A549 (cell line): Measurements from ENCODE around the gene FABP2. TPM values are rescaled to one million over a fixed set of nuclear protein-coding genes. Genes with fewer than 3 reads are reported as not detected.
"Not testable (repeated sequence)": the region's sequence is repeated elsewhere in the genome, so short reads cannot be mapped to it uniquely, and the experiment has no call there.

Experiments
- ATAC-seq, 2 experiments: fragments of 200-7000 bp in 1 of 2; fragments of >200 bp in 1 of 2; cut with Nextera tagmentation in 1 of 2; cut with Tn5 transposase in 1 of 2; 3 replicates each; pipeline versions ENCODE4 v1.8.0 to v1.9.1; 2018 to 2020; ENCODE audit warnings: mild to moderate bottlenecking in 1 of 2, moderate library complexity in 1 of 2
- CTCF ChIA-PET: fragments of 300-600 bp; sonication (Branson Sonifier 250); formaldehyde crosslinking; extraction: SDS; loops from one replicate; lab custom pipeline; 2021; ENCODE audit warnings: antibody characterized with exemption, inconsistent platforms; lab: Yijun Ruan, JAX
- POLR2A ChIA-PET: fragments of 350-600 bp; formaldehyde crosslinking; extraction: SDS; loops from one replicate; lab custom pipeline; 2021; ENCODE audit warnings: antibody characterized with exemption, inconsistent platforms; lab: Yijun Ruan, JAX
- DNase-seq, 2 experiments: peaks; one replicate each; pipeline versions ENCODE4 v3.0.0 to v3.0.0-alpha.2; 2011 to 2016; ENCODE audit warnings: low read depth in 1 of 2, low spot score in 1 of 2
- FAIRE-seq: peaks from 2 replicates; lab custom pipeline; 2011; peaks lifted over from hg19 to GRCh38; lab: Jason Lieb, UNC
- H3K27ac ChIP-seq, 2 experiments: fragments of >200 bp; sonication (Bioruptor Twin); formaldehyde crosslinking; 3 replicates each; pipeline ENCODE4 v1.5.1; 2016 to 2017
- H3K4me1 ChIP-seq: fragments of >200 bp; sonication (Bioruptor Twin); formaldehyde crosslinking; 3 replicates; pipeline ENCODE4 v1.6.1; 2016
- H3K4me2 ChIP-seq: fragments of >200 bp; sonication (Bioruptor Twin); formaldehyde crosslinking; 3 replicates; pipeline ENCODE4 v1.6.1; 2016
- H3K4me3 ChIP-seq: fragments of >200 bp; sonication (Bioruptor Twin); formaldehyde crosslinking; 3 replicates; pipeline ENCODE4 v1.5.1; 2016
- H3K9me3 ChIP-seq: fragments of >200 bp; sonication (Bioruptor Twin); formaldehyde crosslinking; 3 replicates; pipeline ENCODE4 v1.6.1; 2016
- BHLHE40 ChIP-seq: IDR thresholded peaks from 2 replicates; pipeline ENCODE4 v1.6.1; 2012; ENCODE audit warnings: low read depth, low read length, inconsistent platforms
- CBX8 ChIP-seq: fragments of 200-600 bp; sonication (generic); IDR thresholded peaks from 2 replicates; pipeline ENCODE4 v1.6.1; 2016
- EHMT2 ChIP-seq: fragments of 200-600 bp; sonication (generic); IDR thresholded peaks from 2 replicates; pipeline ENCODE4 v1.6.1; 2016; ENCODE audit warnings: antibody characterized with exemption, low read depth, mild to moderate bottlenecking, moderate library complexity
- HEYL ChIP-seq: fragments of 250-450 bp; sonication (Bioruptor Pico); IDR thresholded peaks from 2 replicates; pipeline ENCODE4 v1.8.0; 2021; ENCODE audit warnings: mild to moderate bottlenecking, moderate library complexity
- HOXB5 ChIP-seq: fragments of 250-450 bp; sonication (Bioruptor Pico); IDR thresholded peaks from 2 replicates; pipeline ENCODE4 v1.5.0; 2020; ENCODE audit warnings: mild to moderate bottlenecking, moderate library complexity
- JUN ChIP-seq, 2 experiments: fragments of >200 bp; sonication (Bioruptor Twin); formaldehyde crosslinking; IDR thresholded peaks; 2 replicates in 1 of 2; 3 replicates in 1 of 2; pipeline ENCODE4 v1.6.1; 2016 to 2017
- JUNB ChIP-seq: fragments of >200 bp; sonication (Bioruptor Twin); formaldehyde crosslinking; IDR thresholded peaks from 2 replicates; pipeline ENCODE4 v1.6.1; 2016
- MAFK ChIP-seq: fragments of 450-650 bp; IDR thresholded peaks from 2 replicates; pipeline ENCODE4 v1.6.1; 2014; ENCODE audit not compliant: partially characterized antibody
- RARB ChIP-seq: fragments of 250-450 bp; sonication (Bioruptor Pico); IDR thresholded peaks from 2 replicates; pipeline ENCODE4 v1.8.0; 2021; ENCODE audit warnings: mild to moderate bottlenecking, moderate library complexity
- SMC3 ChIP-seq: fragments of >200 bp; sonication (Bioruptor Twin); formaldehyde crosslinking; IDR thresholded peaks from 3 replicates; pipeline ENCODE4 v1.6.1; 2018; ENCODE audit warnings: inconsistent platforms
- TP53 ChIP-seq: fragments of 250-450 bp; sonication (Bioruptor Pico); IDR thresholded peaks from 2 replicates; pipeline ENCODE4 v1.5.0; 2021; ENCODE audit warnings: mild to moderate bottlenecking, moderate library complexity
- WGBS: methylation state at CpG from one replicate; pipeline ENCODE4 v1.1.6; 2017; ENCODE audit errors: missing lambda C conversion rate; 5-methylcytosine and 5-hydroxymethylcytosine counted together
- polyA plus RNA-seq, 4 experiments: library from polyadenylated mRNA; depleted of rRNA in 3 of 4; stranded (reverse); fragments of >200 nt; fragmentation: RNase III in 1 of 4; extraction: RNeasy Plus Mini Kit Qiagen cat#74134 plus additional on column Dnase treatment in 1 of 4; gene quantifications; 2 replicates in 3 of 4; 3 replicates in 1 of 4; pipeline ENCODE4 v1.2.3, GENCODE V29; 2011 to 2017
- TF ChIP-seq, protein P1 (sequence below): IDR thresholded peaks from 2 replicates; pipeline ENCODE4 v1.6.1; 2012; ENCODE audit warnings: low read depth, borderline replicate concordance
- TF ChIP-seq, protein P2 (sequence below): fragments of 250-450 bp; sonication (Bioruptor Pico); IDR thresholded peaks from 2 replicates; pipeline ENCODE4 v1.5.0; 2021; ENCODE audit warnings: mild to moderate bottlenecking, moderate library complexity, borderline replicate concordance

Gene FABP2
- polyA plus RNA-seq, 2 of the 4 experiments (the other 2 are of a cell fraction): not detected

DNA sequence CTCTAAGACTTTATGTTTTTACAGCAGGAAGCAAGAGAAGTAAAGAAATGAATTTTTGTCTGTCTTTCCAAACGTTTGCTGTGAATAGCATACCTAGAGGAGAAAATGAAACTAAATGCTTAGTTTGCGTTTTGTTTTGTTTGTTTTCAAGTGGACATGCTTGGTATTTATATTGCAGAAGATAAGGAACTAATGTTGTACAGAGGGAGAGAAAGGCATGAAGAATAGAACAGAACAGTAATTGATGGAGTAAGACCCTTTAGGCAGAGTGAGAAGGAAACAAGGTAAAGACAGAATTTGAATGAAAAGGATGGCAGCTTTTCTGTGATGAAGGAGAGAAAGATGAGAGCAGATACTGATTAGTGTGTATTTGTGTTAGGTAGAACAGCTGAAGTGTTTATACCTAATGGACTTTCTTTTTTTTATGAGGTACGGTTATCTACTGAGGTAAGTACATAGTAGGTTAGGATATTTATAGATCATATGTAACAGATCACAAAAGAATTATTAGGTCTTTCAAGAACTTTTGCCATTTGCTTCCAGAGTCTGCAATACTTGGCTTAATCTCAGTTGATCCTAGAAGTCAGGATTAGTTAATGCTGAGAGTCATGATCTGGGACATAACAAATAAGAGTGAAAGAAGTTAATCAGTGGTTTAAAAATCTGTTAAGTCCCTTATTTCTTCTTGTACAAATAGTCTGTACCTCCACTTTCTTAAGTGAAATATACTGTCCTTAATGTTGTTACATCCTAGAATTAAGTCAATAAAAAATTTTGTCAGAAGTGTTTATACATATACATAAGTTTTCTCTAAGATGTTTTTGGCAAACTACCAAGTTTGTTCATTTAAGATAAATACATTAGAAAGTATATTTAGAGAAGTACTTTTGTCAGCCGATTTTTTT is 36.8 kb downstream of the FABP2 start:
- ATAC-seq (peak; percentile 47 to 67; a peak in 4 of 6 replicates), DNase-seq (peak in 1 of 2 experiments; percentile 11), FAIRE-seq (no peak)
- peak overlapping the region; percentile 10; the same call in 2 of the 3 replicates for H3K4me3 ChIP-seq
- POLR2A ChIA-PET: no interaction called here
- no peaks in the 10 kb centered on the region for H3K9me3 ChIP-seq
- CTCF ChIA-PET: no interaction called here
- peak overlapping the region; percentile 68 for H3K4me2 ChIP-seq
- peak overlapping the region; percentile 31 to 49; a peak in 4 of 6 replicates for H3K27ac ChIP-seq
- no peak for TF ChIP-seq JUNB
- TF ChIP-seq RARB (CRISPR knock-in tag): no peak
- TF ChIP-seq HOXB5 (CRISPR knock-in tag): no peak
- no peak for TF ChIP-seq TP53 (CRISPR knock-in tag)
- no peak for TF ChIP-seq JUN (IDR thresholded peaks at IDR 0.05)
- TF ChIP-seq EHMT2: no peak
- TF ChIP-seq BHLHE40: no peak
- peak; percentile 91 for TF ChIP-seq MAFK
- H3K4me1 ChIP-seq: peaks cover 33% of the 10 kb centered on the region; the same call in 2 of the 3 replicates
- WGBS: 1% methylated on average over 4 of the region's 4 CpGs

DNA sequence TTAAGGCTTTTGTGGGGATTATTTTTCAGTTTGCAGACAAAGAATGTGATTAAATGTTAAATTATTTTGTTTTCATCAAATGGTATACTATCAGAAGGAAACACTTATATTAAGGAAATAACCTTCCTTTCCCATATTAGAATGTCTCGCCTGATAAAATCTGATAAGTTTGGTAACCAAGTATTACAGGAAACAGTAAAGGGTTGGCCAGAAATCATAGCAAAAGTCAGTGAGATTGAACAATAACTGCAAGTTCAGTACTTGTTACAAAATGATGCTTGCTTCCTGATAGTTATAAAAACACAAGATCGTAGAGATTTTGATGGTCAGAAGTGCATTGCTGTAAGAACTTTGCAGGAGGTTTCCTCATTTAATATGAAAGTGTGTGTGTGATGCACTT is 40.5 kb downstream of the FABP2 start:
- Histone ChIP-seq H3K4me3 (no peak overlapping the region), H3K27ac (no peak overlapping the region), H3K4me1 (peaks cover 30% of the 10 kb centered on the region; the same call in 2 of the 3 replicates), H3K4me2 (no peak overlapping the region)
- ChIA-PET POLR2A (no interaction called here), CTCF (no interaction called here)
- DNase-seq (no peak), ATAC-seq (no peak), FAIRE-seq (no peak)
- 81% methylated on average over 2 of the region's 2 CpGs for WGBS
- TF ChIP-seq TP53 (CRISPR knock-in tag): no peak
- TF ChIP-seq, protein P1, sequence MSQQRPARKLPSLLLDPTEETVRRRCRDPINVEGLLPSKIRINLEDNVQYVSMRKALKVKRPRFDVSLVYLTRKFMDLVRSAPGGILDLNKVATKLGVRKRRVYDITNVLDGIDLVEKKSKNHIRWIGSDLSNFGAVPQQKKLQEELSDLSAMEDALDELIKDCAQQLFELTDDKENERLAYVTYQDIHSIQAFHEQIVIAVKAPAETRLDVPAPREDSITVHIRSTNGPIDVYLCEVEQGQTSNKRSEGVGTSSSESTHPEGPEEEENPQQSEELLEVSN: no peak
- TF ChIP-seq HOXB5 (CRISPR knock-in tag): no peak
- no peak for TF ChIP-seq HEYL (CRISPR knock-in tag)
- TF ChIP-seq, protein P2, sequence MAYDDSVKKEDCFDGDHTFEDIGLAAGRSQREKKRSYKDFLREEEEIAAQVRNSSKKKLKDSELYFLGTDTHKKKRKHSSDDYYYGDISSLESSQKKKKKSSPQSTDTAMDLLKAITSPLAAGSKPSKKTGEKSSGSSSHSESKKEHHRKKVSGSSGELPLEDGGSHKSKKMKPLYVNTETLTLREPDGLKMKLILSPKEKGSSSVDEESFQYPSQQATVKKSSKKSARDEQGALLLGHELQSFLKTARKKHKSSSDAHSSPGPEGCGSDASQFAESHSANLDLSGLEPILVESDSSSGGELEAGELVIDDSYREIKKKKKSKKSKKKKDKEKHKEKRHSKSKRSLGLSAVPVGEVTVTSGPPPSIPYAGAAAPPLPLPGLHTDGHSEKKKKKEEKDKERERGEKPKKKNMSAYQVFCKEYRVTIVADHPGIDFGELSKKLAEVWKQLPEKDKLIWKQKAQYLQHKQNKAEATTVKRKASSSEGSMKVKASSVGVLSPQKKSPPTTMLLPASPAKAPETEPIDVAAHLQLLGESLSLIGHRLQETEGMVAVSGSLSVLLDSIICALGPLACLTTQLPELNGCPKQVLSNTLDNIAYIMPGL (CRISPR knock-in tag): no peak
- TF ChIP-seq CBX8: no peak
- no peak for TF ChIP-seq SMC3
- TF ChIP-seq JUNB: no peak
- TF ChIP-seq, all 56 proteins: peak for 0
- H3K9me3 ChIP-seq: no peaks in the 10 kb centered on the region

DNA sequence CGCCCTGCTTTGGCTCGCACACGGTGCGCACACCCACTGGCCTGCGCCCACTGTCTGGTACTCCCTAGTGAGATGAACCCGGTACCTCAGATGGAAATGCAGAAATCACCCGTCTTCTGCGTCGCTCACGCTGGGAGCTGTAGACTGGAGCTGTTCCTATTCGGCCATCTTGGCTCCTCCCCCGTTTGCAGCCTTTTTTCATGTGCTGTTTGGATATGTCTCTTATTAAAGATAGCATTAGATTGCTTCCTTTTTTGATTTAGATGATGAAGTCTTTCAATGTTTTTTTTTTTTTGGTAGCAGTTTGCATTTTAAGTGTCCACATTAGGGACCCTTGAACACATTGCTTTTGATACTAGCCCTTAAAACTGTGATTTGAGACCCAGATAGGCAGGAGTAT is 42.0 kb downstream of the FABP2 start:
- ATAC-seq, H3K9me3 ChIP-seq, DNase-seq, CTCF ChIA-PET, H3K27ac ChIP-seq, FAIRE-seq, POLR2A ChIA-PET, H3K4me2 ChIP-seq, H3K4me3 ChIP-seq: not testable (repeated sequence)
- 95% methylated on average over 12 of the region's 12 CpGs for WGBS
- H3K4me1 ChIP-seq: peaks cover 15% of the 10 kb centered on the region; the same call in 2 of the 3 replicates

DNA sequence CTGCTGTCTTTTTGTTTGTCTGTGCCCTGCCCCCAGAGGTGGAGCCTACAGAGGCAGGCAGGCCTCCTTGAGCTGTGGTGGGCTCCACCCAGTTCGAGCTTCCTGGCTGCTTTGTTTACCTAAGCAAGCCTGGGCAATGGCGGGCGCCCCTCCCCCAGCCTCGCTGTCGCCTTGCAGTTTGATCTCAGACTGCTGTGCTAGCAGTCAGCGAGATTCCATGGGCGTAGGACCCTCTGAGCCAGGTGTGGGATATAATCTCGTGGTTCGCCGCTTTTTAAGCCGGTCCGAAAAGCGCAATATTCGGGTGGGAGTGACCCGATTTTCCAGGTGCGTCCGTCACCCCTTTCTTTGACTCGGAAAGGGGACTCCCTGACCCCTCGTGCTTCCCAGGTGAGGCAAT is 42.4 kb downstream of the FABP2 start:
- peaks cover 13% of the 10 kb centered on the region; the same call in 2 of the 3 replicates for H3K4me1 ChIP-seq
- CTCF ChIA-PET, POLR2A ChIA-PET, H3K4me3 ChIP-seq, DNase-seq, H3K27ac ChIP-seq, FAIRE-seq, H3K4me2 ChIP-seq, ATAC-seq, H3K9me3 ChIP-seq: not testable (repeated sequence)
- 98% methylated on average over 11 of the region's 19 CpGs for WGBS
